ENCODE data around the gene STXBP3.

Gene STXBP3

DNA sequence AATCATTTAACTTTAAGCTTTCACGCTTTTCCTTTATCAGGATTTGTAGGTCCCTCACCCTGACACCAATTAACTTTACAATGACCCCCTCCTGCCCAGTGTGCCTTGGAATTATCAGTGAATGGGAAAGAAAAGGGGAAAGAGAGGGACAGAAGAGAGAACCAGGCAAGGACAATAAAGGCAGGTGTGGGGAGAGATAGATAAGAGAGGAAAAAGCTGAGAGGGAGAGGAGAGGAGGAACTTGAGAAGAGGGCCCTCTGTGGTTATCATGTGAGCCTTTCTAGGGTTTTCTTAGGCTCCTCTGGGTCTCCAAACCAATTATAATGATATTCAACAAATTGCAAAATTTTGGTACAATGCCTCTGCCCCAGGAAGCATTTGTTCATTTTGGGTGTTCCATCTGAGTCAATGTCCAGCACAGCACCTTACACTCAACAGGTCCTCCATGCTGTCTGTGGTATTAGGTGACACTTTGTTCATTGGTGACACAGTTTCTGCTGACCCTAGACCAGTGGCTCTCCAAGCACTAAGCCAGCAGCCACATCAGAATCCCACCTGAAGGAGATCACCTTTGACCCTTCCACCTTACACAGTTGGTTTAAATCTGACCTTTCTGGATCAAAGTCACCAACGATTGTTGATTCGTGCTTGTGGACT, 96.2 kb downstream of the STXBP3 start:
- DNase-seq (ENCODE audit: low spot score) = no peak

DNA sequence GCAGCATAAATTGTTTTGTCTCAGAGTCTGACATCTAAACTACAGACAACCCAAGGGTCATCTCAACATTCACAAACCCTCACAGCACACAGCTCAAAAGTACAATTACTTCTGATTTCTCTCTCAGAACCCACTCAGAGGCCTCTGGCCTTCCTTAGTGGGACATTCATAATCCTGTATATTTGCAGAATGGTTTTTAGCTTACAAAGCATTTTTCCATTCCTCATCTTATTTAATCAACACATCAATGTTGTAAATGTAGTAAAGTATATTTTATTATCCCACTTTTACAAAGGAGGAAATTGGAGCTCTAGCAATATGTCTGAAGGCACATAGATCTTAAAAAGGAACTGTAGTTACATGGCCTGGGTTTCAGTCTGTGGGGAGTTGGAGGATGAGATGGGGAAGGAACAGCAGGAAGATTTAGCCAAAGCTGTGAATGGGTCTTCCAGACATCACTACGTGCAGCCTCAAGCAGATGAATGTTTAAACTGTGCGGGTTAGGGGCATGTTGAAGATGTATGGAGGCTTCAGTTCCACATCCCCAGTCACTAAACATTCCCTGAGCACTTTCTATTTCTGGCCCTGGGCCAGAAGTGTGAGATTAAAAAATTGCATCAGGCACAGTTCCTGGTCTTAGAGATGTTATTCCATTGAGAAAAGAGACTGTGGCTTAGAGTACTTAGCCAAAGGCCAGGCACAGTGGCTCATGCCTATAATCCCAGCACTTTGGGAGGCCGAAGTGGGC, 97.1 kb downstream of the STXBP3 start:
- no peak for DNase-seq (ENCODE audit: low spot score)

DNA sequence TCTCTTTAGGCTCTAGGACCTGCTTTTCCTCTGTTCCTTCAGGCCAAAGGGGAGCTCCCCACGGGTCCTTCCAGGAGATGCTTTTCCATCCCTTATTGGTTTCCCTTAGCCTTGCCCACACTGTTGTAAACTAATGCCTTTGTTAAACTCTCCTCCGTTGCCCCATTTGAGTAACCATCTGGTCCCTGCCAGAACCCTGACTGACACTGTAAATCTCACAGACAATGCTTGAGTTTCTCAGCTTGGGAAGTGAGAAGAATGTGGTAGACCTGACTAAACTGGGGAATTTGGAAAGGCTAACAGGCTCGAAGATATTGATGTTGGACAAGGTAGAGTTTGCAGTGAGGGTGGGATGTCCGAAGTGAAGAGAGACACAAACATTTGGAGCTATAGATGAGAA, 99.0 kb downstream of the STXBP3 start:
- DNase-seq (ENCODE audit: low spot score) = no peak

DNA sequence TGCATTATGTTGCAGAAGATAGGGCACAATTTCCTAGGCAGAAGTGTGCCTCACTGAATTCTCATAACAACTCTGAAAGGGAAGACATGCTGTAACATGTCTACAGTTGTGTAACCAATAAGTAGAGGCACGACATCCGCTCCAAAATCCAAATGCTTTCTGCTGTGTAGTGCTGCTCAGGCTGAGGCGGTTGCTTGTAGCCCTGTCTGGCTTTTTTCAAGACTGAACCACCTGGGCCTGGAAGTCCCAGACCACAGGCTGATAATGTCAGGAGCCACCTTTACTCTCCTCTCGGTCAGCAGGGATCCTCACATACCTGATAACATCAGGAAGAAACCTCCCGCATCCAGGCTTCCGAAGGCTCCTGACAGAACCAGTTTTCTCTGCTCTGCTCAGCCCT, 99.5 kb downstream of the STXBP3 start:
- DNase-seq (ENCODE audit: low spot score) = no peak

DNA sequence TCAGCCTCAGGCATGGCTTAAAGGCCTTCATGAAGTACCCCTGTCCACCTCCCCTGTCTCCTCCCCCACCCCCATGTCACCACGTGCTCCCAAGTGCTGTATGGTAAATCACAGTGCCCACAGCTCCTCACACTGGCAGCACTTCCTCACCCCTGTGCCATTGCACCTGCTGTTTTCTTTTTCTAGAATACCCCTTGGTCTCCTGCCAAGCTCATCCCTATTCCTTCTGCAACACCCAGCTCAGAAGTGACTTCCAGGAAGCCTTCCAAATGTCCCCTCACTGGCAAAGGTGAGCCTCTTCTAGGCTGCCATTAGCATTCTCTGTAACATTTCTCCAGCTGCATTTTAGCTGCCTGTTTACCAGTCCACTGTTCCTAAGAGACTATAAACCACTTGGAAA, 101.0 kb downstream of the STXBP3 start:
- DNase-seq (ENCODE audit: low spot score) = no peak

DNA sequence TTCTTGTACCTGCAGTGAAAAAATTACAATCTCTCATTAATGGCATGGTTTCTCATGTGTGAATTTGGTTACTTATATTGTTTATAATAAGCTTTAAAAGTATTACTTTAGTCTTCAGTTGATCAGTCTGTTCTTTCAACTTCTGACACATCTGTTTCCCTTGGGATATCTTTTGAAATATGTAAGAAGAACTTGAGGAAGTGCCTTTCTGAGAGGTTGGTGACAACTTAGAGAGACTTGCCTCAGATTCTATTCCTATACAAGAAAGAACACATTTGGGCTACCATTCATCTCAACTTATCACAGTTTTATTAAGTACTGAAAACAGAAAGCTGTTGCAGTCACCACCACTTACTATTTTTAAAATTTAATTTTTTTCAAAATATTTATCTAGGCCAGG, 102.3 kb downstream of the STXBP3 start:
- DNase-seq (ENCODE audit: low spot score) = no peak

DNA sequence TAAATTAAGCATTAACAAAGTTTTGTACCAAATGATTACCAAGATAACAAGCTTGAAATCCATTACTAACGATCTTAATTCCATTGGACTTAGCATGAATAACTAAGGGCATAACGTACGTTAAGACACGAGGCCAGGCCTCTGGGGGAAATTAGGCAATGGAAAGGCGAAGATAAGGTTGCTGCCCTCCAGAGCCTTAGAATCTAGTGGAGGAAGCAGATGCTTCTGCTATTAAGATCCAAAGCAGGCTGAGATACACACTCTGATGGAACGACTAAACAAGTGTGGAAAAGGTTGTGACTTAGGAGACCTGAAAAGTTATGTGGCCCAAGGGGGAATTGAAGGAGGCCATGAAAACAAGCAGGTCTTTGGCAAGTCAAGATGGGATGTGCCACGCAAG, 104.5 kb downstream of the STXBP3 start:
- no peak for DNase-seq (ENCODE audit: low spot score)

DNA sequence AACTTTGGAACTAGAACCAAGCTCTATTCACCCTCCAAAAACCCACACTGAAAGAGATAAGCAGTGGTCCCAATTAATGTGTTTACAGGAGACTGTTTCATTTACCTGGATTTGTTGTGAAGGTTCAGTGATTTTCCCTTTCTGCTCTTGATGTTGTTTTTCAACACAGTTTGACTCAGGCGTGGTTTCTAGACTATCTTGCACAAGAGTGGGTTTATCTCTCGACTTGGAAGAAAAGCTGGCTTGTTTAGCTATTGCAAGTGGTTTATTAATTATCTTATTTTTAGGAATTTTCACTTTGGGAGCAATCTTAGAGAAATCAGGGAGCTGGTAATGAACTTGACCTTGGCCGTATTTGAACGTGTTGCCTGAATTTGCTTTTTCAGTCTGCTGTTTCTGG, 105.1 kb downstream of the STXBP3 start:
- DNase-seq (ENCODE audit: low spot score) = no peak

DNA sequence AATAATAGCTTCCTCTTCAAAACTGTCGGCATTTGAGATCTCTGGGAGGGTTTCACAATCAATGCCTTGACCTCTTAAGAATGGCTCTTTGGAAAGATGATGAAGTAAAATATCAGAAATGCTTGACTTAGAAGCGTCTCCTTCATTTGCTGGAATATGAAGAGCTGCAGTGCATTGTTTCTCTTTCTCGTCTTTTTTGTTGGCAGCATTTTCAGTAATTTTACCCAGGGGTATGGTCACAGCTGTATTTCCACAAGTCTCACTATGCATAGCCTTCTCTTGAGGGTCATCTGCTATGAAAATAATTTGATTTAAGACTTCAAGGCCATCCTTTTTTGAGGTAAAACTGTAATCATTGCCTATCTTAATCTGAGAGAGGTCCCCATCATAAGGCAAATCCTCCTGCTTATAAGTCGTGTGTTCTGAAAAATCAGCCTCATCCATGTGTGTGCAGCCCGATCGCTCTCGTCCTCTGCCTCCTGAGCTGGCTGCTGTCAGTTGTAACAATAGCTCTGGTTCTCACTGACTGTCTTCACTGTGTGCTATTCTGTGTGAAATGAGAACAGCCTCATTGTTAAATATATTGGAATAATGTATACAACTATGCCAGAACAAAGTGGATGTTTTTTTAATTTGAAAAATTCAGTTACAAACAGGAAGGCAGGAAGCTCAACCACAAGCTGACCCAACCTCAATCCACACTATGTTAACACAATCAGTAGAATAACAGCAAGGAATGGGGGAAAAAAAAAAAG, 105.9 kb downstream of the STXBP3 start:
- no peak for DNase-seq (ENCODE audit: low spot score)

DNA sequence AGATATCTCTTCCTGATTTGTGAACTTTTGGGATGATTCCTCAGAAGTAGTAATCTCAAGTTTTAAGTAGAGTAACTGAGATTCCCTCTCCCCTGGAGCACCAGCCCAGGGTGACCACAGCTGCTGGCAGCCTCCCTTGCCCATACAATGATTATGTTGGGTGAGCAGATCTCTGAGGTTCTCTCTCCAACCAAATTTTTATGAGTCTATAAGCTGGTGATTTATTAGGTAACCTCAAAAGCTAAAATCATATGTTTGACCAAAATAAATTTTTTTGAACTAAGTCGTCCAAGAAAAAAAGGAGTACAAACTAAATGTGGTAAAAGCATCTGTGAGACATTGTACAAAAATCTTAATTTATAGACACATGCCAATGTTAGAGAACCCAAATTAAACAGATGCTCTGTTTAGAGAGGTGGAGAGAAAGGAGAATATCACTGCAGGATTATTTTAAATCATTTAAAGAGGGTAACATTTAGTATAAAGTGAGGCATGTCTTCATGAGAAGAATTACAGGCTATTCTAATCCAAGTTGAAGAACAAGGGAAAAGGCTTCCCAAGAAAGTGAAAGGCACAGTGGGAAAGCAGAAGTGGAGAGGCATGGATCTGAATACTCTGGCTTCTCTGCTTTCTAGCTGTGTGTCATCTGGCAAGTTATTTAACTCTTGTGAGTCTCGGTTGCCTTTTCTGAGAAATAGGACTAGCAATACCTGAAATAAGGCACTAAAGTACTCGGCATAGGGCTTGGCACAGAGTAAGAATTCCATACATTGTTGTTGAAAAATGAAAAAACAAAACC, 107.9 kb downstream of the STXBP3 start:
- no peak for DNase-seq (ENCODE audit: low spot score)

DNA sequence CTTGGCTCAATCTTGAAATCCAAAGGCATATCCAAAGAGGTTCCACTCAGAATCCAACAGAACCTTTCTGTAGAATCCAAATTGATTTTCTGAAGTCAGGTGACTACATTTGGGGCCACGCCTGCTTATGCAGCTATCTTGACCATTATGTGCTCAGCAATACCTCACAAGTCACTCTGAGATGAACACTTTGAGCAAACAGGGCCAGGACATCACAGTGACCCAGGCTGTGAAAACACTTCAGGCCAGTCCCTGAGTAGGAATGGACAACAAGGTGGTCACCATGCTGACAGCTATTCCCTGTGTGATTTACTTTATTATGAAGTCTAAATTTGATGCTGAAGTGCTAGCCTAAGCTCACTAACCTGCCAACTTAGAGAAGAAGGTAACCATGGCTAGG, 110.5 kb downstream of the STXBP3 start, which contains the start of gene AKNAD1:
Gene AKNAD1 (minus strand): TSS at position 101 of the 400 bp plus-strand sequence. CDS start 4,430 bp downstream, outside the sequence.
- no peak for DNase-seq (ENCODE audit: low spot score)

DNA sequence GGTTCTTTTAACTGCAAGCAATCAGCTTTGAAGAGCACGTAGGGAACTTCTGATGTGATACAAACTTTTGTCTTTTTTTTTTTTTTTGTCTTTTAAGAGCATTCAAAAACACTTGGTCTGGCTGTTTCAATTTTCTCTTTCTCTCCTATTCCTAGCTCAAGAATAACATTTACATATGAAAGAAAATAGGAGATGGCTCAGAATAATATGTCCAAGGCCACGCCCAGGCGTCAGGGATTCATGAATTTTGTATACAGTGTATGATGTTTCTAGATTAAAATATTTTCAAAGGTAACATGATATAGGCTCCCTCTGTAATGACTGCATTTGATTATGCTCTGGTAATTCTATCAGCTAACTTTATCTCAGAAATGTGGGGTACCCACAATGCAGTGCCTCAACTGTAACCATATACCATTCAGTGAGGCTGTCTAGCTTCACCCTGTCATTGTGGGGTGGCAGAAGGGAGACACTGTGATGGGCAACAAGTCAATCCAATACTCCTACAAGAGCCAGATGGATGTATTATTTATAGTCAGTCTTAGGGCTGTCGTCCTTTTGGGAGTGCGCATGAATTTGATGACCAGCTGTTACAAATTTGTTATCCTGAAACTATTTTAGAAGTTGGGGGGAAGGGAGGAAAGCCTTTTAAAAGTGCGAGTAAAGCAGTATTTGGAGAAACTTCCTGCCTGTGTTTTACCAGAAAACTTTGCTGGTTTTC, 111.9 kb downstream of the STXBP3 start:
- DNase-seq (ENCODE audit: low spot score) = no peak
